IPS DF 19.7 (cell line): Measurements from ENCODE around the gene RPLP1.

Experiments
- DNase-seq: peaks from one replicate; pipeline ENCODE4 v3.0.0-alpha.2; 2013; ENCODE audit warnings: low read depth, low spot score

The RPLP1 gene

GRCh38 chr15:69468241-69469121, 15.9 kb downstream of the RPLP1 start:
- DNase-seq, result no peak

DNA sequence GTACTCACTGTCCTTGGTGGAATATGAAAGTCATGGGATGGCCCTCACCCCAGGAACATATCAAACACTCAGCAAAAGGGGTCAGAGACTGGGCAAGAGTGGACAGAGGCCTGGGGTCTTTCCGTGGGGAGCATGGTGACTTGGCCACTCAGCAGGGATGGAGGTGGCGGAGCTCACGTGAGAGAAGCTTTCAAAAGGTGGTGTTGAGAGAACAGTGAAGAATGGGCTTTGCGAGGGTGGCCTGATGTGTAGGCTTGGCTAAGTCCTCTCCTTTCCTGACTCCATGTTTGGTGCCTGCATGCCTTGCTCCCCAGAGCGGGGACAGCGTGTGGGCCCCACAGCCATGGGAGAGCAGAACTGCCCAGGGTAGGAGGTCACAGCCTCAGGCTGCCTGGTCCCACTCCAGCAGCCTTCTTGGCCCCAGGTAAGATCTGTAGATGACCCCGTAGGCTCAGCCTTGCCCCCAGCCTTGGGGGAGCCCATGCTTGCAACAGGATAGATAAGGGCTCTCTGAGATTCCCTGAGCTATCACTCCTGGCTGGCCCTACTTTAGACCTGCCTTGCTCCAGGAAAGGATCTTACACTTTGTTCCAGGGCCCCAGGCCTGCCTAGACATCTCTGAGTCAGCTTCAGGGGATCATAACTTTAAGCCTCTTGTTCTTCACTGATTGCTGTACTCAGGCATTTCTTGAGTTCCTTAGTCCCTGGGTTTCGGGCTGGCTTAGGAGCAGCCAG, 17.0 kb downstream of the RPLP1 start:
- DNase-seq, result no peak

DNA sequence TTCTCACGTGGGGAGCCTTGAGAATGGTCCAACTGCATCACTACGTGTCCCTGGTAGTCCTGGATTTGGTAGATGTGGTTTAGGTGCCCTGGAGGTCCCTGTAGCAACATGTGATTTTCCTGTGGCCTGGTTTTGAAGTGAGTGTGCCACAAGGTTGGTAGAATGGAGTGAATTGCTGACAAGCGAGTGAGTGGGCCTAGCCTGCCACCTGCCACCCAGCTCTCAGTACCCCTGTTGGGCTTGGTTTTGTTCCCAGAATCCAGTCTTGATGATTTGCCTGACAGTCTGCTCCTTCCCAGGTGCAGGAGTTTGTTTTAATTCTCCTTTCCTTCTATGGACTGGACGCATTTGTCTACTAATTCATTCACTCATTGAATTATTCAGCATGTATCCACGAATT, 19.4 kb downstream of the RPLP1 start:
- DNase-seq, result no peak

DNA sequence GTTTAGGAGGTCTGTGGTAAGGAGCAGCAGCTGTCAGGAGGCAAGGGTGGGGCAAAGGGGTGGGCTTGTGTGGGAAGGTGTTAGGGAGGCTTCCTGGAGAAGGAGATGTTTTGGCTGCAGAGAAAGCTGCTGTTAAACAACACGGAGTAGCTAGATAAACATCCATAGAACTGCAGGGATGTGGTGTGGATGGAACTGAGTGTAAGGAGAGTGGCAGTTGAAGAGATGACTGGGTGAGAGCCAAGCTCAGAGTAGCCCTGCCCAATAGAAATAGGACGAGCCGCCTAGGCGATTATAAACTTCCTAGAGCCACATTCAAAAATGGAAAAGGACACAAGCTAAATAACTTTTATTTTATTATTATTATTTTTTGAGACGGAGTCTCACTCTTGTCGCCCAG, 19.9 kb downstream of the RPLP1 start:
- no peak for DNase-seq

GRCh38 chr15:69474291-69474690, 21.7 kb downstream of the RPLP1 start:
- no peak for DNase-seq

DNA sequence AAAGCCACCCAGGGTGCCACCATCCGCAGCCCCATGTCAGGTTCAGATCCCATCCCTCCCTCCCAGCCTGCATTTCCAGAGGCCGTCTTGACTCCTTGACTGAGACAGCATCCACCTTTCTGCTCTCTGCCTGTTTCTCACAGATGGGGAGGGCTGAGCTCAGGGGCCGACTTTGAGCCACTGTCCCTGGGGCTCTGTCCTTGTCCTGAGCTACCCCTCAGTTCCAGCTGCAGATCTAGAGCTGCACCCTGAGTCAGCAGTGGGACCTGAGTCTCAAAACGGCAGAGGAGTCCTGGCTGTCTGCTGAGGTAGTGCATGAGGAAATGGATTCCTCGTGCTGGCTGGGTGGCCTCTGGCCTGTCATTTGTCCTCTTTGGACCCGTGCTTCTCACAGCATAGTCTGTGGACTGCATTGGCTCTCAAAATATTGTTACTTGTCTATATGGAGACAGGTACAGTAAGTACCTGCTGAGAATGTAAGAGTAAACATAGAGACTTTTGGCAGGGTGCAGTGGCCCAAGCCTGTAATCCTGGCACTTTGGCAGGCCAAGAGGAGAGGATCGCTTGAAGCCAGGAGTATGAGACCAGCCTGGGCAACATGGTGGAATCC, 22.3 kb downstream of the RPLP1 start:
- DNase-seq, result no peak

DNA sequence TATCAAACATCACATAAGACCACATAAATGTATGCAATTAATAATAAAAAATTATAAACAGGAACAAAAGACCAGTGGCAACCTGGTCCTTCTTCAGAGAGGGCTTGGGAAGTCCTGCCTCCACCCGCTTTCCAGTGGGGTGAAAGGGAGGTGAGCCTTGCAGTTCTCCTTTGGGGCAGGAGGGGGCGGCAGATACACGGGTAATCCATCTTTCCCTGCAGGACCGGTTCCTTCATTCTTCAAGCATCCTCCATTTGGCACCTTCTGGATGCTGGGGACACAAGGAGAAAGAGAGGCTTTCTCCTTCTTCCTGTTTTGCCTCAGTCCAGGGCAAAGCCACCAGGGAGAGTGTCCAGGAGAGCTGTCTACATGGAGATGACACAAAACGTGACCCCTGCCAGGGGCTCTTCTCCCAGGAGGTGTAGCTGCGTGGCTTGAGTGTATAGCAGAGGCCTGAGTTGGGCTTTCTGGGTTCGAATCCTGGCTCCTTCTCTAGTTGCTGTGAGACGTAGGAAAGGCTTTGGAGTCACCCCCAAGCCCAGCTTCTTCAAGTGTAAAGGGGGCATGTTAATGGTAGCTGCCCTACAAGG, 23.2 kb downstream of the RPLP1 start:
- no peak for DNase-seq

DNA sequence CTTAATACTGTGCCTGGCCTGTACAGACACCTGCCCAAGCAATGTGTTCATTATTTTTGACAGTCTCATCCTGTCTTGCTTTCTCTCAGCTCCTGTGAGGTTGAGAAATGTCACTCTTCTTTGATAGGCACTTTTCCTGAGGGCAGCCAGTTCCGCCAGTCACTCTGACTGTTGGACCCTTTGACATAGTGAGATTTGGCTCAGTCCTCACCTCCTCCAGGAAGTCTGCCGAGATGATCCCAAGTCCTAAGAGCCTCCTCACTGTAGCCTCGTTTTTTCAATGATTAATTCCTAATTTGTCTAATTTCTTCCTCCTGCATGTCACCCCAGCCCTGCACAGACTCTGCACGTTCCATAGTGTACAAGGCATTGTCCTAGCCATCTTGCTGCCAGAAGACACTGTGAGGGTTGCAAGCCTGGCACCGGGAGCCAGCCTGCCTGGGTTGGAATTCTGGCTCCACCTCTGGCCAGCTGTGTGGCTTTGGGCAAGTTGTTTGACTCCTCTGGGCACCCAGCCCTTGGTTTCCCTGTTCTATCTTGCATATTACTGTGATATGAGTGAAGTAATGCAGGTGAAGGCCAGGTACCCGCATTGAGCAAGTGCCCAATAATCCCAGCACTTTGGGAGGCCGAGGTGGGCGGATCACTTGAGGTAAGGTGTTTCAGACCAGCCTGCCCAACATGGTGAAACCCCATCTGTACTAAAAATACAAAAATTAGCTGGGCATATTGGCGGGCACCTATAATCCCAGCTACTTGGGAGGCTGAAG, 24.3 kb downstream of the RPLP1 start:
- DNase-seq, result no peak

- DNase-seq, result peak; percentile 54
Observed at GRCh38 chr15:69478259-69478781, 25.7 kb downstream of the RPLP1 start.

- no peak for DNase-seq
Observed at GRCh38 chr15:69479081-69479480, 26.5 kb downstream of the RPLP1 start.

DNA sequence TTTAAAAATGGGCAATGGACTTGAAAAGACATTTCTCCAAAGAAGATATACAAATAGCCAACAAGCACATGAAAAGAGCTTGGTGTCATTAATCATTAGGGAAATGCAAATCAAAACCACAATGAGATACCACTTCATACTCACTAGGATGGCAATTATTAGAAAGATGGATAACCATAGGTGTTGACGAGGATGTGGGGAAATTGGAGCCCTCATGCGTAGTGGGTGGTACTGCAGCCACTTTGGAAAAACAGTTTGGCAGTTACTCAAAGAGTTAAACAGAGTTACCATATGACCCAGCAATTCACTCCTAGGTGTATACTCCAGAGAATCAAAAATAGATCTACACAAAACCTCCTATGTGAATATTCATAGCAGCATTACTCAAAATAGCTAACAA, 27.4 kb downstream of the RPLP1 start:
- DNase-seq, result no peak

- DNase-seq, result no peak
Observed at GRCh38 chr15:69480932-69481331, 28.3 kb downstream of the RPLP1 start.

DNA sequence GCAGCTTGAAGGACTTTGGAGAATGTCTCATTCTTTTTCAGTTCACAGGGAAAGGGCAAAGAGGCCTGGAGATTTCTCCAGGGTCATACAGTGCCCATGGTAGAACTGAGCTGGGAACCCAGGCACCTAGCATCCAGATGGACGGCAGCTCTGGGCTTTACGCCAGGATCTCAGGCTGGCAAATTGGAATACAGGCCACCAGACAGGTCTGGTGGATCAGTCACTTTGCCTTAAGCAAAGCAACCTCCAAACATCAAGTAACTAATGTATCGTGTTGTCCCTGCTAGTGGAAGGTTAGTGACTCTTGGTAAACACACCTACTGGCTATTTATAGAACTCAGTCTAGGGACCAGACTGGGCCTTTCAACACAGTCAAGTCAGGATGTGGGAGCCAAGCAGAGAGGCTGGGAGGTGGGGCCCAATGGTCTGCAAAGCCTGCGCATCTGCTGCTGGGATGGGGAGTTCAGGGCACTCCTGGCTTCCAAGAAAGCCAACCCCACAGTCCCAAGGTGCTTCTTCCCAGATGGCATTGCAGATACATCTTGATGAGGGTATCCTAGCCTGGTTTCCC, 30.2 kb downstream of the RPLP1 start:
- DNase-seq, result no peak

- DNase-seq, result no peak
Observed at GRCh38 chr15:69484837-69485236, 32.2 kb downstream of the RPLP1 start.

GRCh38 chr15:69486481-69487110, 34.0 kb downstream of the RPLP1 start:
- no peak for DNase-seq

- no peak for DNase-seq
Observed at GRCh38 chr15:69489073-69489571, 36.5 kb downstream of the RPLP1 start.

DNA sequence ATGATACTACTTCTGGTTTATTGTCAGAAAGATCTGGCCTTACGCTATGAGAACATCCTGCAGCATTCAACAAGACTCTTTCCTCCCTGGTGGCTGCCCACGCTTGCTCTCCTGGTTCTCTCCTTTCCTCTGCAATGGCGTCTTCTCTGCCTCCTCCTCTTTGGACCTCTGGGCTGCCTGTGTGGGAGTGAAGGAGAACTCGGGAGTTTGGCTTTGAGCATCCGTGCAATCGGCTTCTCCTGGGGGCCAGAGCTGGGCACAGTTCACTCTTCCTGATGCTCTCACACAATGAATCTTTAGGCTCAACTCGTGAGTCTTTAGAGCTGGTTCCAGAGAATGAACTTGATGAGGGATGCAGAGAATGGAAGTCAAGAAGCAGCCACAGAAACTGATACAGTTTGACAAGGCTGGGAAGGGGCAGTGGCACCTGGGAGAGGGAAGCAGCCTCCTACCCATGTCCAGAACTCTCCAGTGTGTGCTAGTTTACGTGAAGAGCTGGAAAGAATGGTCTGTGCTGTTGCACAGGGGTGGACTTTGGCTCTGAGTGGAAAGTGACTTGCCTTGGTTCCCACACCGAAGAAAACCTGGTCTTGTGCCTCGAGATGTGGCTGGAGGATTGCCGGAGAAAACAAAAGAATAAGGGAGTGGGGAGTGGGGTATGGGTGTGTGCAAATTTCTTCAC, 37.9 kb downstream of the RPLP1 start:
- DNase-seq, result no peak

DNA sequence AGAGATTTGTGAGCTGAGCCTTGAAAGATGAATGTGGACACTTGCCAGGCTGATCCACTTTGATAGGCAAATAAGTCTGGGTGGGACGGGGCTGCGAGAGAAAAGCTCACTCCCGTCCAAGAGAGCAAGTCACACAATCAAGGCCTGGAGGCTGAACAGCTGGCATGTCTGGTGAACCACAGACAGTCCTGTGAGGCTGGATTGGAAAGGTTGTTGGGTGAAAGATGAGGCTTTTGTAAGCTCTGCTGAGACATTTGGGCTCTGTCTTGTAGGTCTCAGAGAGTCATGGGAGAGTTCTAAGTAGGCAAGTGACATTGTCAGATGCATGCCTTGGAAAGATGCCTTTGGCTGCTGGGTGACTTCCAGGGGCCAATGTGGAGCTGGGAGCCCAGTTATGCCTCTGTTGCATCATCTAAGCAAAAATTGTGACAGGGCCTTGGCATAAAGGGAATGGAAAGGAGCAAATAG, 38.5 kb downstream of the RPLP1 start:
- no peak for DNase-seq

GRCh38 chr15:69493406-69493805, 40.8 kb downstream of the RPLP1 start:
- DNase-seq, result no peak
